ENCODE measurements around the gene NOS1AP. TPM values are rescaled to one million over a fixed set of nuclear protein-coding genes. Genes with fewer than 3 reads are reported as not detected.
A peak's percentile ranks its signal among the peaks of the same experiment; 100 is the strongest.
"Not testable (repeated sequence)": the region's sequence is repeated elsewhere in the genome, so short reads cannot be mapped to it uniquely, and the experiment has no call there.

Gene NOS1AP
- total RNA-seq, 1 experiment from 2014 or later: 9.0 TPM

DNA sequence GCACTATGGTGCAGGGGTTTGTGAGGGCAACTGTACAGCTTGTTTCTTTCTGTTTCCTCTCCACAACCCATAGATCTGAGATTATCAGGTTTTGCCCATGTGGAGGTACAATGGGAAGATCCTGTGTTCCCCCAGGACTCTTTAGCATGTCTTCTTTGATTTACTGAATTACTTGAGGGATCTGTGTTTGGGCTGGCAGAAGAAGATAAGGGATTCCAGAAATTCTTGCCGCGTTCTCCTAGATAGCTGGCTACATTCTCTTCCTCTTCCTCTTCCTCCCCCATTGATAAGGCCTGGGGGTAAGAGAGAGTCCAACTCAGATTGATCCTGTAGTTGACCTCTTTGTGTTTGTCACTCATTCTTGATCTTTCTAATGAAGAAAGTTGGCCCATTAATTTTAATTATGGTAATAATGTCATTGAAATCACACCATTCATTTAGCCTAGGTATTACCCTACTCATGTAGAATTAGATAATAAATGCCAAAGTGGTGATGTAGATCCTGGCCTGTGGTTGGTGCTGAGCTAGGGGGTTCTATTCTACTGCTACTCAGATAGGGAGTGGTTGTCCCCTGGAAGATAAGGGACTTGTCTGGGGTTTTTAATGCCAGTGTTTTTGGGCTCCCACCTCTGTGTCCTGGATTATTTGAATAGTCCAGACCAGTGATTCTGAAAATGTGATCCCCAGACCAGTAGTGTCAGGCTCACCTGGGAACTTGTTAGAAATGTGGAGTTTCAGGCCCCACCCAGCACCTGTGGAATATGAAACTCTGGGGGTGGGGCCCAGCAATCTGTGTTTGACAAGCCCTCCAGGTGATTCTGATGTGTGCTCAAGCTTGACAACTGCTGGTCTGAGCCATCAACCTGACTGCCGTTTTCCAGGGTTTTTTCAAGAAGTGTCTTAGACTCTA is 122.2 kb downstream of the NOS1AP start:
- no peak for DNase-seq (ENCODE audit: low spot score)

DNA sequence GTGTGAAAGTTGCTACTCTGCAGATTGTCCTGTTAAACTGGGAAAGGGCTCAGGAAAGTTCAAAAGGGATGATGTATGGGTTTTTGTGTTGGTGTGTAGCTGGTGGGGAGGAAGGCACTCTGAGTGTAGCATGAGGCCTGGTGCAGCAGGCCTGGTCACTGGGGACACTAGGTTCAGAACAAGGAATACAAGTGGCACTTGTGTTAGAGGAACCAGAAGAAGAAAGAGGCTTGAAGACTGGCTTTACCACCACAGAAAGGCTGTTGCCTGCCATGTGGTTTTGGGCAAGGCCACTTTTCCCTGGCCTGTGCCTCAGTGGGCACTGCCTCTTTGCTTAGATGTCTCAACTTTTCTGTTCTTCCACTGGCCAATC is 122.8 kb downstream of the NOS1AP start:
- DNase-seq (ENCODE audit: low spot score): no peak

DNA sequence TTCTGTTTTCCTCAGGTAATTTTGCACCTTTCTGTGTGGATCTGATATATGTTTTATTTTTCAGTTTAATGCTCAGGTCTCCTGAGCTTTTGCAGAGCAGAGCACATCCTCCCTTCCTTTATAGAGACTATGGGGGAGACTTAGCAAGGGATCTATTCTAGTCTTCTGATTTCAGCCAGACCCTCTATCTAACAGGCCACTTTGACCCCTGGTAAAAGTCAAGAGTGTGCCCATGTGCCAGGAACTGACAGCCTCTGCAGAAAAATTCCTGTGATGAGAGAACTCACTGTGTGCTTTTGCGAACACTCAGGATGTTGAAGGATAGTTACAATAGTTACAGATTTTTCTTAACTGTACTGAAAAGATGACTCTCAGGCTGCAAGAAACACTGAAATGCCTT is 123.3 kb downstream of the NOS1AP start:
- DNase-seq (ENCODE audit: low spot score): no peak

DNA sequence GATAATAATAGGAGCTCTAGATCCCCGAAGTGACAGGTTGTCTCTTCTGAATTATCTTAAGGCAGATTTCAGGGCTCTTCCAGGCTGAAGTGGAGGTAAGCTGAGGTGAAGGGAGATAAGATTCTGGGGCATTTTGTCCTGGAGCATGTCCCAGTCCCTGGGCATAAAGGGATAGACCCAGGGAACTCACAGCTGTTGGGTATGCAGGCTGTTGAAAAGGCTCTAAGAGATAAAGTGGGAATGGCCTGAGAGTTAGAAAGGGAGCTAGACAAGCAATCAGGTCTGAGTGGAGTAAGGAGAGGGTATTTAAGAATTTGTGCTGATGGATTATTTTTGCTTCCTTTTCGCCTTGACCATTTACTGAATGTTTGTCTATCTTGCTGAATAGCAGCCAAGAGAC is 123.7 kb downstream of the NOS1AP start:
- DNase-seq (ENCODE audit: low spot score): no peak

DNA sequence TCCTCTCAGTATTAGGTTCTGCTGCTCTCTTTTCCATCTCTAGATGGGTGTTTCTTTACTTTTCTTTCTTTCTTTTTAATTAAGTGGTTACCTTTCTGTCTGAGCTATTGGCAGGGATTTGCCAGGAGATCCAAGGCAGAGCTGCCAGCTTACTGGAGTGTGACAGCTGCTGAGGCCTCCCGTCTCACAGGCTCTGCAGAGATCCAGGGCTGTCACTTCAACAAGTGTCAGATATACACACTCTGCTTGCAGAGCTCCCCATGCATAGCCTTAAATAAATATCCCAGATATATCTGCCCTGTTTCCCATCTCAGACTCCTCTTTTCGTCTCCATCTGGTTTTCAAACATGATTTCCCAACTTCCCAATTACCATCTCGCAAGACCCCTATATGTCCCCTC is 124.3 kb downstream of the NOS1AP start:
- no peak for DNase-seq (ENCODE audit: low spot score)

GRCh38 chr1:162195567-162195966 is 126.1 kb downstream of the NOS1AP start:
- DNase-seq (ENCODE audit: low spot score): no peak

- peak; percentile 17 for DNase-seq (ENCODE audit: low spot score)
These were observed 126.9 kb downstream of the NOS1AP start for GRCh38 chr1:162196387-162196786.

GRCh38 chr1:162197041-162197531 is 127.6 kb downstream of the NOS1AP start:
- DNase-seq (ENCODE audit: low spot score): no peak

DNA sequence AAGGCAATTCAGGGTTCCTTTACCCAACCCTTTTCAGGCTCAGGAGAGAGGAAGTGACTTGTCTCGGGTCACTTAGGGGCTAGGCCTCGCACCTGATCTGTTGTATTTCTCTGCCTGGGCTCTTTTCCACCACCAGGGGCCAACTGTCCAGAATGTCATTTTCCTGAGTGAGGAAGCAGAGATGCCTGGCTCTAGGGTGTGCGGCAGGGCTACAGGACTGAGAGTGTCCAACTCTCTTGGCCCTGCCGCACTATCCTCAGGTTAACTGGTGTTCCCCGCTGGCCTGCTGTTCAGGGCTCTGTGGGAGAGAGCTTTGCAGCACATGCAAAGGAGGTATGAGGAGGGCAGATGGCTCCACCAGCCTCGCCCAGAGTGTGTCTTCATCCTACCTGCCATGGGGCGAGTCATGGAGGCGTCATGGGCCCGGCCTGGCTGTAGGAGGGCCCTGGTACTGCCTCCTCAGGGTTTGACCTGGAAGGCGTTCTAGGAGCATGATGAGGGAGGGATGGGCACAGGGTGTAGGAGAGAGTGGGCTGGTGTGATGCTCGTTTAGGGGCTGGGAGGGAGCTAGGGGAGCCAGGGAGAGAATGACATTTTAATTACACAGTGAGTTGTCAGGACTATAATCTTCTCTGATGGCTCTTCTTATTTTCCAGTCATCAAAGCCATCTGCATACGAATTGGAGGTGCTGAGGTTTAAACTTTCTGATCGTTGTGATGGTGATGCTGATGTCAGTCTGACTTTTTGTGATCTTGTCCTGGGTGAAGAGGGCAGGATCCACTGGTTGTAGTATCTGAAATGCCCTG is 128.3 kb downstream of the NOS1AP start:
- no peak for DNase-seq (ENCODE audit: low spot score)

- no peak for DNase-seq (ENCODE audit: low spot score)
These were observed 130.8 kb downstream of the NOS1AP start for GRCh38 chr1:162200096-162200847.

- DNase-seq (ENCODE audit: low spot score): not testable (repeated sequence)
These were observed 131.6 kb downstream of the NOS1AP start for GRCh38 chr1:162201062-162201461.

DNA sequence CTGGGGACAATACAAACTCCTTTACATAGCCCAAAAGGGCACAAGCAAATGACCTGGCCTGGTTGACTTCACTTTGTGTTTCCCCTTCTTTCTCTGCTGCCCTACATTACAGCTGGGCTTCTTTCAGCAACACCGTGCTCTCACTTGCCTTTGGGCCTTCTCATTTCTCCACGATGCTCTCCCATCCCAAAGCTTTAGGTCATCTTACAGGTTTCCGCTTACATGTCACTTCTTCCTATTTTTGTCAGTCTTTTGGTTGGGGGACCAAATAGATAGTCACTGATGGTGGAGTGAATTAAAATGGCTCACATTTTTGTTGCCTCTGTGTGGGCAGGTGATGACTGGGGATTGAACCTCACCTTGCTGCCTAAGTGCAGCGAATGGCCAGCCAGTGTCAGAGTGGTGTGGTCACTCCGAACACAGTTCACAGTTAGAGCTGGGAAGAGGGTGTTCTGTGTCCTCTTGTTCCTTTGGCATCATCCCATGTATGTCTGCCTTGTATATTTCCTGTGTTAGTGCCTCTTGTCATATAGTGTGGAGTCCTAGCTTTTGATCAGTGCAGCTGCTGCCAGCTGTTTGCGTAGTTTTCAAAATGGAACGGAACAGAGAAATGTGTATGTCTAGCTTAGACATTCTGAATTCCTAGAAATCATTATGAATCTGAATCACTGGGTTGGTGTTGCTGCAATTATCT is 134.8 kb downstream of the NOS1AP start:
- no peak for DNase-seq (ENCODE audit: low spot score)

DNA sequence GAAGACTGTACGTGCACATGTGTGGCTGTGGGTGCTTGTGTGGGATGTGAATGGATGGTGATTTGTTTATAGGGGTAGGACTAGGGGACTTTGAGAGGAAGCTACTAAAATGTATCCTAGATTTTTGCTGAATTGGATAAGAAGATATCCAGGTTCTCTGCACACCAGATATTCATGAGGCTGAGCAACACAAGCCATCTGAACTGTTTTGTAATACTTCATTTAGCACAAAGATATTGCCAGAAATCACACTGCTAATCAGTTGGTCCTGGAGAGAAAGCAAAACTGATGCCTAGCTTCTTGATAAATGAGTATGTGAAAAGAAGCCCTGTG is 135.3 kb downstream of the NOS1AP start:
- no peak for DNase-seq (ENCODE audit: low spot score)

DNA sequence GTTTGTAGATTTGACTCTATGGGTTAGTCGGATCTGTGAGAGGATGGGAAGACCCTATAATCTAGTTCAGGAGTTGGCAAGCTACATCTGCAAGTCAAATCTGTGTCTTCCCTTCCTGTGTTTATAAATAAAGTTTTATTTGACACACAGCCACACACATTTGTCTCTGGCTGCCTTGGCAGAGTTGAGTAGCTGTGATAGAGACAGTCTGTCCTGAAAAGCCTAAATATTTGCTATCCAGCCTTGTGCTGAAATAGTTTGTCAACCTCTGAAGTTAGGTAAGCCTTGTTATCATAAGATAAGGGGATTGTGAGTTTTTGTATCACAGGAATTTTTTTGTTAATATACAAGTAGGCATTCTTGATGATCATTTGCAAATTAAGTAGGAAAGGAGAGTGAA is 136.8 kb downstream of the NOS1AP start:
- DNase-seq (ENCODE audit: low spot score): no peak

- DNase-seq (ENCODE audit: low spot score): peak; percentile 86
These were observed 137.5 kb downstream of the NOS1AP start for GRCh38 chr1:162206749-162207635.

DNA sequence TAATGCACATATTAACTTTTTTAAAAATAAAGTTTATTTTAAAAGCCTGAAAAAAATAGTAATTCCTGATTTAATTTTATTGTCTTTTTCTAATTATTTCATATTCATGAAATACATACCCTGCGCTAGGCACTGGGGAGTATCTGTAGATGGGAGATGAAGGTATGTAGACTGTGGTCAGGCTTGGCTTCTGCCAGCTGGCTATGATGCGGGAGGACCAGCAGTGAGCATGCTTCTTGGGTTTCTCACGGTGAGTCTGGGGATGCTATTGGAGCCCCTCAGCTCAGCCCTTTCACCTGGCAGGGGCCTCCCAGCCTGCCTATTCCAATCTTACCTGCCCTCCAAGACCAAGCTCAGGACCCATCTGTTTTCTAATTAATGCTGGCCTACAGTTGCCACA is 138.4 kb downstream of the NOS1AP start:
- no peak for DNase-seq (ENCODE audit: low spot score)

DNA sequence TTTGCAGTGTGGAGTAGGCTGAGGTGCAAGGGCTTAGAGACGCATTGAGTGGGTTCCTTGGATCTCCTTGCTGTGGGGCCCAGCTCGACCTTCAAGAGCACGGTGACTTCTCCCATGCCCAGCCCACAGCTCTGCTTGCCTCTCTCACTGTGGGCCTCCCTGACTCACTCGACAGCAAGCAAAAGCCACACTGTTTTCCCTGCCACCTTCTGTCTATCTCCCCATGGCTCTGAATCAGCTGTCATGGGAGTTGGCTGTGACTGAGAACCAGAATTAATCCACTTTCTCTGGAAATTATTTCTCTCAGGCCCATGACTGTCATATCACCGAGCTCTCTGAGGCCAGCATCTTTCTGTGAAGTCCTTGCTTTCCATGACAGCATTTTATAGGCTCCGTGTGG is 140.7 kb downstream of the NOS1AP start:
- DNase-seq (ENCODE audit: low spot score): no peak

- DNase-seq (ENCODE audit: low spot score): no peak
These were observed 143.2 kb downstream of the NOS1AP start for GRCh38 chr1:162212713-162213112.

DNA sequence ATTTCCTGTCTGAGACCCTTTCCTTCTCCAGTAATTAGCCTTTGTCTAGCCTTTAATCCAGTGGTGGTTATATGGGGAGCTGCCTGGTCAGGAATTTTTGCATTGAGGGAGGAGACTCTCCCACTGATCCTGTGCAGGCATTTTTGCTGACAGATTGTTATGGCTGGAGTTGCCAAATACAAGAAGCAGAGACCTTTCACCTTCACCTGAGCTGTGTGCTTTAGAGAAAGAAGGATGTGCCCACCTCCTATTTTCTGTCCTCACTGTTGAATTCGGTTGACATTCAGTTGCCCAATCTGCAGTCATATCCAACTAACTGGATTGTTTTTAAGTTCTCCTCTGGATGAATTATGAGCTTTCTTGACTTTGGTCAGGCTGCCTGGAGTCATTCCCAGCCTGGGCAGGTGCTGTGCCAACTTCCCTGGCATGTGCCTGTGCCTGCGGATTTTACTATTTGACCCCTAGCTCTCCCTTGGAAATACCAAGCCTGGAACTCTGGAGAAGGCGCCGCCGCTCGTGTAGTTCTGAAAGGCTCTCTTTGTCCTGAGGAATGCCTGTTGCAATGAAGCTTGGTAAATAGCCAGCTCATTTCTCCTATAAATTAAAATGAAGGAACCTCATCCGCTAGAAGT is 143.9 kb downstream of the NOS1AP start:
- DNase-seq (ENCODE audit: low spot score): peak; percentile 86

DNA sequence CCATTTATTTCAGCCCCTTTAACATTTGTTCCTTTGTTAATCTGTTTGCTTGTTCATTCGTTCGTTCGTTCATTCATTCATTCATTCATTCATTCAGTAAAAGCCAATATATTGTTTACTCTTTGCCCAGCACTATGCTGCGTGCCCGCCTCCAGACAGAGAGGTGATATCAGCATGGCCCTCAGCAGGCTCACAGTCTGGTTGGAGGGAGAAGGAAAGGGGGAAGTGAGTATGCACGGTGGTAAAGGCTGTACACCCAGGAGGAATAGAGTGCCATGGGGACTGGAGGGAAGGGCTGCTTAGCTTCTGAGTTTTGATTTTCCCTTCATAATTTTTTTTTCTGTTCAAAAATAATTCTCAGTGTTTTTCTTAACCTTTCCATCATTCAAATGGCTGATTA is 144.7 kb downstream of the NOS1AP start:
- no peak for DNase-seq (ENCODE audit: low spot score)
